NCI-H2196 treated with DMSO at 0.1 percent for 48 hours (cell line): ENCODE measurements around the gene WDR7.
A peak's percentile ranks its signal among the peaks of the same experiment; 100 is the strongest.

Experiments
- DNase-seq: peaks from one replicate; lab custom pipeline; 2025; ENCODE audit not compliant: unreplicated experiment; lab: John Stamatoyannopoulos, UW

WDR7 gene

DNA sequence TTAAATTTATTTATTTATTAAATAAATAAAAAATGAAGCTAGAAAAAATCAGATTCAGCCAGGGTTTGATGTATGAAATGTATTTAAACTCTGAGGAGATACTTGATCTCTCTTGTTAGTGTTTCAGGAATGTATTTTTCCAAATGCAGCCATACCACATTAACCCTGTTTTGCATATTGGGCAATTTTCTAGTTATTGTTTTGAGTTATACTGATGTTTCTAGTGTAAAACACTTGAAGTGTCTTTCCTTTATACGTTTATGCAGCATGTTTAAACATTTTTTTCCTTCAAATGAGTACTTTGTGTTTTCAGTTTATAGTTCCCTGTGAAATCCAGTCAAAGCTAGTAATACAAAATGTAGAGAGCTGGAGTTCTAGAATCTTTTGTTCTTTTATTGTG lies 69.9 kb downstream of the WDR7 start:
- no peak for DNase-seq

DNA sequence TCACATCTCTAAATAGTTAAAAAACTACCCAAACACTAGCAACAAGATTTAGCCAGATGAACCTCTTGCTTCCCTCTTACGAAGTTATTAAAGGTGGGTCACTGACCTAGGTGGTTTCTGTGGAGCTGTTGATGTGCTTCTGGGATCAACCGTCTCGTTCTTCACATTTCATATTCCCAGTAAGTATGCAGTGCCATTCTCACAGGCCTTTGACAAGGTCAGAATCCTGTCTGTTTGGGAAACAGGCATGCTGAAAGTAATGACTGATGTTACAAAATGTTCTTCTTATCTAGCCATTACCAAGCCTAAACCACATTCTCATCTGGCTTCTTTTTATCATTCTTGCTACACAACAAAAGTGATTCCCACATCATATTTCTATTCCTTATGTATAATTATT lies 70.3 kb downstream of the WDR7 start:
- DNase-seq: no peak

DNA sequence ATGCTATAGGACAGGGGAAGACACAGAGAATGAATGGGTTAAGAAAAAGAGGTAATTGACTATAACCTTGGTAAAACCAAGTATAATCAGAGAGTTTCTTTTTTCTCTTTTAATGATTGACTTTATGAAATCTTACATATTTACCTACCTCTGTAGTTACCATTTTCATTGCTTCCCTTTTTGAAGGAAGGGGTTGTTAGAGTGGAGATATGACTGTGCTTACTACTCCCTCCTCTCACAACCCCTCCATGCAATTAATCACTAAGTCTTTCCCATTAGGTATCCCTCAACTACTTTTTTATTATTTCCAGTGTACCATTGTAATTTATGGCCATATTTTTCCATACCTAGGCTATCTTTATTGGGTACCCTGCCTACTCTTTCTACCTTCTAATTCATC lies 71.4 kb downstream of the WDR7 start:
- no peak for DNase-seq

DNA sequence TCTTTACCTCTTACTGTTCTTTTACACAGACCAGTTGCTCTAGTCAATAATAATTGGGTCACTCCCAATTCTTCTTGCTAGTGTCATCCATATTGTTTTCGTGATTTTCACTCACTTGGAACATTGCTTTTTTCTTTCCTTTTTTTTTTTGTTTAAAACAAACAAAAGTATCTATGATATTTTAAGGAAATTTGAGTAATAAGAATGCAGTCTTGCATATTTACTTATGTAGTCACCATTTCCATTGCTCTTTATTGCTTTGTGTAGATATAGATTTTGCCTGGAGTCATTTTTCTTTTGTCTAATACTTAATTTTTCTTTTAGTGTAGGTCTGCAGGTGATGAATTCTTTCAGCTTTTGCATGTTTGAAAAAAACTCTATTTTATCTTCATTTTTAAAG lies 71.9 kb downstream of the WDR7 start:
- DNase-seq: no peak

DNA sequence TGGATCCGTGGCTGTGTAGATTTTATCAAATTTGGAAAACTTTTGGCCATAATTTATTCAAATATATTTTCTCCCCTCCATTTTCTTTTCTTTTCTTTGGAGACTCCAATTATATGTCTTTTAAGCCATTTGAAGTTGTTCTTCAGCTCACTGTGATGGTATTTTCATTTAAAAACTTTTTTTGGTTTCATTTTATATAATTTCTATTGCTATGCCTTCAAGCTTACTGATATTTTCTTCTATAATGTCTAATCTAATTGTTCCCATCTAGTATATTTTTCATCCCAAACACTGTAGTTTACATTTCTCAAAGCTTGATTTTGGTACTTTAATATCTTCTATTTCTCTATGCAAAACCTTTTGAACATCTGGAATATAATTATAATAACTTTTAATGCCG lies 72.5 kb downstream of the WDR7 start:
- no peak for DNase-seq

DNA sequence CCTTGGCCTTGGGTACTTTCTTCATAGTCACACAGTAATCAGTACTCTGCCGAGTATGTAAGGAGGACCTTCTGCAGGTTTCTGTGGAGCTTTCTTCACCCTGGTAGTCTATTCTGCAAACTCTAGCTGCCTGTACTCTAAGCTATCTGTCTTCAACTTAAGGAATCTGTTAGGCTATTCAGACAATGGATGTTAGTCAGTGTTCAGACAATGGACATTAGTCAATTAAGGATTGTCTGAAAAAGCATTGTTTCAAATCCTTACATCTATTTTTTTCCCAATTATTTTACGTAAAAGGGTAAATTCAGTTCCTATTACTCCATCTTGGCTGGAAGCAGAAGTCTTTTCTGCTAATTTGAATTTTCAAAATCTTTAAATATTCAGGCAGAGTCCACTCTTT lies 75.7 kb downstream of the WDR7 start:
- DNase-seq: no peak

DNA sequence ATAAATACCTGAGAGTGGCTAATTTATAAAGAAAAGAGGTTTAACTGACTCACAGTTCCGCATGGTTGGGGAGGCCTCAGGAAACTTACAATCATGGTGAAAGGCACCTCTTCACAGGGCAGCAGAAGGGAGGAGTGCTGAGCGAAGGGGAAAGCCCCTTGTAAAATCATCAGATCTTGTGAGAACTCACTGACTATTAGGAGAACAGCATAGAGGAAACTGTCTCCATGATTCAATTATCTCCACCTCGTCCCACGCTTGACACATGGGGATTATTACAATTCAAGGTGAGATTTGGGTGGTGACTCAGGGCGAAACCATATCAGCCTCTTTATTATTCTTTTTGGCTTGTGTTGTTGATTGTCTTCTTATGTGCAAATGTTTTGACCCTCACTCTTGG lies 76.2 kb downstream of the WDR7 start:
- no peak for DNase-seq

DNA sequence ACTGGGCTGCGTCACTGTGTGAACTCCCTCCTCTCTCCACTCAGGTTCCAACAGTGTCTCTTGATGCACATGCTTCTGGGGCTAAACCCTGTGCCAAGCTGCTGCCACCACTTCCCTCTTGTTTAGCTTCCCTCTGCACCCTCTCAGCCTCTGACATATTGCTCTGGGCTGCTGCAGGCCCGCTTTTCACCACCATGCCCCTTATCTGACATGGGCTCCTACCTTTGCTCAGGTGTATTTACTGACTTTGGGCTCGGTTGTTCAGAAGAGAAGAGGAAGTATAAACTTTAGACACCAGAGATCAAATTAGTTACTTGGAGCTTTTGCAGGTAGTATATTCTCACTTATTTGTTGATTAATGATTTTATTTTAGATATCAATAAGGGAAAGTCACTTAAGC lies 77.6 kb downstream of the WDR7 start:
- no peak for DNase-seq

DNA sequence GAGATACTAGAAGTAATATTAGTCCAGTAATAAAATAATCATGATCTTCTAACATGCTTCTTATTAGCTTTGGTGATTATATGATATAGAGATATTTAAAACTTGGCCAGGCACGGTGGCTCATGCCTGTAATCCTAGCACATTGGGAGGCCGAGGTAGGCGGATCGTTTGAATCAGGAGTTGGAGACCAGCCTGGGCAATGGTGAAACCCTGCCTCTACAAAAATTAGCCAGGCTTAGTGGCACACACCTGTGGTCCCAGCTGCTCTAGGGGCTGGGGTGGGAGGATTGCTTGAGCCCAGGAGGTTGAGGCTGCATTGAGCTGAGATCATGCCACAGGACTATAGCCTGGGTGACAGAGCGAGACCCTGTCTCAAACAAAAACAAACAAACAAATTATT lies 87.0 kb downstream of the WDR7 start:
- DNase-seq: no peak

DNA sequence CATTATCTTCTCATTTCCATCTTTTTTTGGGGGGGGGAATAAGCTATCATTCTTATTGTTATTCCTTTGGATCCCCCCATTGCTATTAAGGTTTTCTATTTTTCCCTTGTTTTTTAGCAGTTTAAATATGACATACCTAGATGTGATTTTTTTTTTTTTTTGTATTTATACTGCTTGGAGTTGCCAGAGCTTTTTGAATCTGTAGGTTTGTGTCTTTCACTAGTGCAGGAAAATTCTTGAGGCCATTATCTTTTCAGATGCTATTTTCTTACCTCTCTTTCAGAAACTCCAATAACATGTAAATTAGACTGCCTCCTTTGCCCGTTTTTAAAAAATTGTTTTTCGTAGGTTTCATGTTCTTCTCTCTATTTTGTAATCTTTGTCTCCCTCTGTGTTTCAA lies 88.6 kb downstream of the WDR7 start:
- DNase-seq: no peak

DNA sequence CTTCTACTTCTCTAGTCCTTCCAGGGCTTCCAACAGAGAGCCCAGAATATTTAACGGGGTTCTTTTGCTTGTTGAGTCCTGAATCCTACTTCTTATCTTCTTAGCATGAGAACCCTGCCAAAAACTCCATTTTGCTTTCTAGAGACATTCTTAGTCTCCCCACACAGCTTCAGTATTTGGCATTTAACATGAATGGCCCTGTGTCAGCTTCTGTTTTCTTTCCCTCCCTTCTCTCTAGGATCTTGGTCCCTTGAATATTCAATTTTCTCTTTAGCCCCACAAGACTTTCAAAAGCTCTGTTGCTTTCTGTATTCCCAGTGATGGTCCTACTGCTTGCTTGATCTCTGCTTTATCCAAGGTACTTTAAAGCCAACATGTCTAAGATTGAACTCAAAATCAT lies 89.5 kb downstream of the WDR7 start:
- DNase-seq: no peak

DNA sequence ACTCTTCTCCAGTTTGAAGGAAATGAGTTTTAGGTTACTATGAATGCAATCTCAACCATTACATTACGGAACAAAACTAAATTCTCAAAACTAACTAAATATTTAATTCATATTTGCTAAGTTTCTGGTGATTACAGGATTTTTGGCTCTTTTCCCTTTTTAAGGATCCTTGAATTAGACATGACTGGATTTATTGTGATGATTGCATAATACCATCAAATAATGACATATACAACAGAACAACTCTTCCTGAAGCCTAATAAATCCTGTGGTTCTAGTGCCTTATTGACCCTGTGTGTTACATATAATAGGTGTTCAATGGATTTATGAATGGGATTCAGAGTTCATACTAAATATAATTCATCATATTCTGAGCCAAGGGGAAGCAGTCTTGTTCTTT lies 90.5 kb downstream of the WDR7 start:
- no peak for DNase-seq

DNA sequence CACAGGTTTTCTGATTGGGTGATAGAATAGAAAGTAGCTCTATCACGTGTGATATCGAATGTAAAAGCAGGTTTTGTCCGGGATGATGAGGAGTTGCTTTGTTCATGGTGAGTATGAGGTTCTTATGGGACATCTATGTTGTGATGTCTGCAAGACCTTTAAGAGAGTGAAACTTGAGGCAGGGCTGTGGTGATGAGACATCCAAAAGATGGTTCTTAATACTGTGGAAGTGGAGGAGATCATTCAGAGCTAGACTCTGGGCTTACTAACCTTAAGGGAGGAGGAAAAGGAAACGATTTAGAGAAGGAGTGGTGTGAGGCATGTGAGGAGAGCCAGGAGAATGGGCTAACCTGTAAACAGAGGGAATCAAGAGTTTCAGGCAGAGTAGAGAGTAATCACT lies 92.0 kb downstream of the WDR7 start:
- DNase-seq: no peak

DNA sequence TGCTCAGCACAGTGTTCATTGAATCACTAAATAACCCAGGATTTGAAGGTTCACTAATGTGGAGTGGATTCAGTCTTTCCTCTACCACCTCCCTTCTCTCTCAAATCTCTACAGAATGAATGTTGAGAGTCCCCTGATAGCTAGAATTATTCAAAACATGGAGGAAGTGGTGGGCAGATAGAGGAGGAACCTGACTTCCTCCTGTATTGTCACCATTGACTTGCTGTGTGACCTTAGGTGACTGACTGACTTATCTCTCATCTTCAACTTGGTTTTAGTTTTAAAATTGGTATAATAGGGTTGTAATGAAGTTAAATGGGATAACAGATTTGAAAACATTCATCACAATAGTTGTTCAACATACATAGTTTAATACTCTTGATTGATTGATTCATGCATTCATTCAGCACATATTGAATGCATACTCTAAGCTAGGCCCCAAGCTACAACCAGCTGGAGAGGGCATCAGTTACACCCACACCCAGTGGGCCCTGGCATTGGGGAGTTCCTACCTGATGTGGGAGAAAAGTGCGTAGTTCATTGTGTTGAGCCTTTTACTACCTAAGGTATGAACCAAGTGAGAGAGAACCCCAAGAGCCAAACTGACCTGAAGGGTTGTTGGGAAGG lies 96.0 kb downstream of the WDR7 start:
- no peak for DNase-seq

DNA sequence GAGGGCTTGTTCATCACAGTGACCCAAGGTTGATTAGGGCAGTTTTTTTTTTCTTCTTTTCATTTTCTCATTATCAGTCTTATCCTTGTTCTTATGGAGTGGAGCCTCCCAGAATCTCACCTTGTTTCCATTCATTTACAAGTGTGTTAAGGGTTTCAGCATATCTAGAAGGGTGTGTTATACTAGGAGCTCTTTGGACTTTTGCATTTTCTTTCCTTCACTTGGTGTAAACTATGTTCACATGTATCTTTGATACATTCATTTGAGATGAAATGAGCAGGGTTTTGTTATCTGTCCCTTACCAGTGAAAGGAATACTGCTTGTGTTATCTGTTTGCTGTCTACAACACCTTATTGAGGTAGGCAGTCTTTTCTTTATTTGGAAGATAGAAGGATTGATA lies 96.7 kb downstream of the WDR7 start:
- DNase-seq: no peak

DNA sequence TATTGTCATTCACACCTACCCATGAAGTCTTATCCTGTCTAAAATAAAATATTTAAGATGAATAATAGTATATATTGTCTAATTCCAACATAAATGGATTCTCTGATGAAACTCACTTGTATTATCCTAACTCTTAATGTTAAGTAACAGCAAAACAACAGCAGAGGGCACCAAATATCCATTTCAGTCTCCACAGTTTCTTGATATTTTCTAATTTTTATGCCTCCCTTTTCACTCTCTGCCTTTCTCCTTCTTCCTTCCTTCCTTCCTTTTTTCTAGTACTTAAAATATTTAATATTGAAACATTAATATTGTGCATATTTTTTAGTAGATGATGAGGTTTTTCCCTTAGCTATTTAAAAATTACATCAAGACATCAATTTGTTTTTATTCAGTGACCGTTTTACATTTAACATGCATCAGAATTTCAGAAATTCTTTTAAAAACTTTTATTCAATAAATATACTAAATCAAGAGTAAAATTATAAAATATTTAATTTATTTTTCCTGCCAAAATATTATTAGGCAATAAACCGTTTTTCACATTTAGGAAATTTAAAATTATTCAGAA lies 97.6 kb downstream of the WDR7 start:
- DNase-seq: peak; percentile 8

DNA sequence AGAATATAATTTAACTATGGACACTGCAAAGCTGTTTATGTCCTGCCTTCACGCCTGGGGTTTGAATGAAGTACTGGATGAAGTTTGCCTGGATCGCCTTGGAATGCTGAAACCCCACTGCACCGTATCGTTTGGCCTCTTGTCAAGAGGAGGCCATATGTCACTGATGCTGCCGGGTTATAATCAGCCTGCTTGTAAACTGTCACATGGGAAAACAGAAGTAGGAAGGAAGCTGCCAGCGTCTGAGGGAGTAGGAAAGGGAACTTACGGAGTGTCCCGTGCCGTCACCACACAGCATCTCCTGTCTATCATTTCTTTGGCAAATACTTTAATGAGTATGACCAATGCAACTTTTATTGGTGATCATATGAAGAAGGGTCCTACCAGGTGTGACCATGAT lies 105.8 kb downstream of the WDR7 start:
- no peak for DNase-seq

DNA sequence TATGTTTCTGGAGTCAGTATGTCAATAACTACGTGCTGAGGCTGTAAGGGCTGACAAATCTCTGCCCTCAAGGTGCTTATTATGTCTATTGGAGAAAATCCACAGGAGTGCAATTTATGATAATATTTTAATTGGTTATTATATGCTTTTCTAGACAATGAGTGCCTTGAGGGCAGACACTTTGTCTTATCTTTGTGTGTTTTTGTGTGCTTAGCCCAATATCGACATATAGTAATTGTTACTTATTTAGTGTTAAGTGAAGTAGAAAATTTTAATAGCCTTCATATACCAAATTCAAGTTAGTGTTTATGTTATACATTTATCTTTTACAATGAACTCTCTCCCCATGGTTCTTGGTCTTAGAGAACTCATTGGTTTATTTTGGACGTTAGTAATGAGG lies 118.9 kb downstream of the WDR7 start:
- DNase-seq: no peak

DNA sequence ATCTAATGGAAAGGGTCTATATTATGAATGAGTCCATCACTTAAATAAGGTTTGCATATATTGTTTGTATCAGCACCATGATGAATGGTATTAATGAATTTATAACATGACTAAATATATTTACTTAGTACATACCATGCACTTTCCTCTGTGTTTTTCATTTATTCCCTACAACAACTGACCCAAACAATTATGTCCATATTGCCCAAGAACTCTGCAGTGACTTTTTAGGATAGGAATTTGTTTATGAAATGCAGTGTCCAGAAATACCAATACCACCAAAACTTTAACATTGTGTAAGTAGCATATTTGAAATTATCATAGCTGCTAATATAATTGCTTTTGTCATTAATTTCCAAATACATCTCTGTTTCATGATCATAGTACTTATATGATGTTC lies 119.7 kb downstream of the WDR7 start:
- no peak for DNase-seq

DNA sequence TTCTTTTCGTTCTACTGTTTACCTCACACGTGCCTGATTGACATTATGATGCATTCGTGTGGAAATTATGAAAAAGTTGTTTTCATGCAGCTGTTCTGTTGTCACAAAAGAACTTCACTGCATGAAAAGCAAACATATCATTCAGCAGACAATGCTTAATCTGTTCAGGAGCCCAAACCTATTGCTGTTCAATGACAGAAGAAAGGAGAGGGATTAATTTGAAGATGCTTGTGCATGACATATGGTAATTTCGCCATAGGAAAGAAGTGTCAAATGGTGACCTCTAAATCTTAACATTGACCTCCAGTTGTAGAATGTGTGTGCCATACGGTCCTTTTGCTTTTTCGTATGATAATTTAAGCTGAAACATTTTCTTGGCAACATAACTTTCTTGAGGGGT lies 124.5 kb downstream of the WDR7 start:
- DNase-seq: no peak

DNA sequence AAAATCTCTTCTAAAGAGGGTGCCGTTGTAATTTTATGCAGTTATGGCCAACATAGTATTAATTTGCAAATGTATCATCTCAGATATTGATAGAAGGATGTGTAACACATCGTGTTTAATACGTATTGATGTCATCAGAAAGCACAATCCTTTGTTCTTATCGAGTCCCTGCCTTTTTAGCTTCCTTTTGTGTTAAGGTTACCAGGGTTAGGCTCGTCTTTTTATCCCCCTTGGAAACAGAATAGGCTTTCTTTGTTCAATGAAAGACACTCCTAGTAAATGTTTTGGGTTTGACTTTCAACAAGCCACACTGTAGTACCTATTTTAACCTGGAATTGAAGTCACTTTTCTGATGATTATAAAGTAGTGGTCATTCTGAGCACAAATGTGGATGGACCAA lies 136.2 kb downstream of the WDR7 start:
- DNase-seq: no peak

DNA sequence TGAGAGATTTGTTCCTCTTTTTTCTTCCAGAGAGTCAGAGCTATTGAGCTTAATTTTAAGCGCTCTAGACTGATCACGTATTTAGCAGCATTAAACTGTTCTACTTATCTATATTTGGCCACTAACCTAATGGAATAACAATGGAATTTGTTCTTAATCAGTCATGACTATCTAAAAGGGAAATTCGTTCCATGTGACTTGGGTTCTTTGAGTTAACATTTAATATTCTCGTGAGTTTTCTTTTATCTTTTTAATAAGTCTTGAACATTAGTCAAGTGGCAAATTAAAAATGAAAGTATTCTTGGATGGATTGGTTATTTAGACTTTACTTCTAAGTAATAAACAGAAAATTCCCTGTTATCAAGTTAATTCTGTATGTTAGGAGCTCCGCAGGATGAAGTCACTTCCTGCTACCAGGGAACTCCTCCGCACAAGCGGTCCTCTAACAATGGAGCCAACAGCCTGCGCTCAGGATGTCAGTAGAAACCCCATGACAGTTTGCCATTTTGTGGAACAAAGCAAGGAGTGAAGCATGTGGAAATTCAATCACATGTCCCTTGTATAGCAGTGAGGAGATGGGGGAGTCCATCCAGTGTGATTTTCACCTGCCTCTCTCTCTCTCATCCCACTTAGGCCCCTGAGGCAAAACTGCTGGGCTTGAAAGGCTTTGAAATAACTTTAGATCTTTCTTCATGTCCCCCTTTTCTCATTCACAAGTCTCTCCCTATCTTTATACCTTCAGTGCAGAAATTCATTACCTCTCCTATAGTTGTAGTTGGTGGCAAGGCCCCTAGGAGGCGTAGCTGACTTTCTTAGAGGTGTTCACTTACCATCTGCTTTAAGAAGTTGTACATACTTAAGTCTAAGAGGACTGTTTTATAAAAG lies 138.1 kb downstream of the WDR7 start:
- DNase-seq: no peak

DNA sequence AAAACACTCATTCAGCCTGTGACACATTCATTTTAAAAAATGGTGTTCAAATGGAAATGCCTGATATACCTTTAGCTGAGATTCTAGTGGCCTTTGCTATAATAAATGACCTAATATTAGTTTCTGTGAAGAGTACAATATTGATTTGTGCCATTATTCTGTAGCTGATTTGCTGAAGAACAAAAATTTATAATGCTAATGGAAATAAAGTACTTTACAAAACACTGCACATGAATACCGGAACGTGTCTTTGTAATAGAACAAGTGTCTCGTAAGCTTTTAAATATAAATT lies 138.7 kb downstream of the WDR7 start:
- no peak for DNase-seq
